ENCODE results near the gene IER2.

- TF ChIP-seq CTCF (IDR thresholded peaks at IDR 0.05) (no peak), POLR2A (IDR thresholded peaks at IDR 0.05) (no peak)
Observed at GRCh38 chr19:13120817-13121216, 29.4 kb upstream of the IER2 start.

Data from heart left ventricle (tissue), 13 donors.